GM18951 (cell line): ENCODE data around the gene ZNF263.
A peak's percentile ranks its signal among the peaks of the same experiment; 100 is the strongest.

Experiments
- POLR2A ChIP-seq: IDR thresholded peaks from 4 replicates; pipeline ENCODE4 v1.6.1; 2011; ENCODE audit warnings: mild to moderate bottlenecking; ENCODE audit not compliant: insufficient read length, insufficient read depth; ENCODE audit errors: extremely low read depth
- in situ Hi-C: fragments of 300-500 bp; cut with MboI; formaldehyde crosslinking; loops from one replicate; pipeline ENCODE4 v1.12.0; 2022; ENCODE audit warnings: low sequenced_read_pairs, mixed read lengths, inconsistent platforms; ENCODE audit not compliant: unreplicated experiment

ZNF263 gene

DNA sequence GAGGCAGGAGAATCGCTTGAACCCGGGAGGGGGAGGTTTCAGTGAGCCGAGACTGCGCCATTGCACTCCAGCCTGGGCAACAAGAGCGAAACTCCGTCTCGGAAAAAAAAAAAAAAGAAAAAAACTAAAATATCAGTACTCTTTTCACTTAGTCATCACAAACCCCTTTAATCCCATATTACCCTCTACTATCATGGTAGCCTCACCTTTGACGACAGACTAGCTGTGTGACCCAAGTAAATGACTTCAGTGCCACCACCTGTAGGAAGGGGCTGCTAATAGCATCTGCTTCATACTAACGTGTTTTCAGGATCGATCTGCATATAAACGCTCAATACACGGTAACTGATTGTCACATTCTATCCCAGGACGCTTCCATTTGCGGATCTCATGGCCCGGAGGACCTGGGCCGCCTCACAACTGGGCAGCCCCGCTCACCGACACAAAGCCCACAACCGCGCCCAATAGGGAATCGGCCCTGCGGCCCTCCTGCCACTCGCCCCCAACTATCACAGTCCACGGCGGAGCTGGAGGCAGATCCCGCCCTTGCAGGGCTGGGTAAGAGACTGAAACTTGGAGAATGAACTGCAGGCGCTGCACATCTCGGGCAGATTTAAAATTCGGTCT, 1.1 kb upstream of the ZNF263 start:
- no peak for TF ChIP-seq POLR2A
- in situ Hi-C loops: no loop called here

DNA sequence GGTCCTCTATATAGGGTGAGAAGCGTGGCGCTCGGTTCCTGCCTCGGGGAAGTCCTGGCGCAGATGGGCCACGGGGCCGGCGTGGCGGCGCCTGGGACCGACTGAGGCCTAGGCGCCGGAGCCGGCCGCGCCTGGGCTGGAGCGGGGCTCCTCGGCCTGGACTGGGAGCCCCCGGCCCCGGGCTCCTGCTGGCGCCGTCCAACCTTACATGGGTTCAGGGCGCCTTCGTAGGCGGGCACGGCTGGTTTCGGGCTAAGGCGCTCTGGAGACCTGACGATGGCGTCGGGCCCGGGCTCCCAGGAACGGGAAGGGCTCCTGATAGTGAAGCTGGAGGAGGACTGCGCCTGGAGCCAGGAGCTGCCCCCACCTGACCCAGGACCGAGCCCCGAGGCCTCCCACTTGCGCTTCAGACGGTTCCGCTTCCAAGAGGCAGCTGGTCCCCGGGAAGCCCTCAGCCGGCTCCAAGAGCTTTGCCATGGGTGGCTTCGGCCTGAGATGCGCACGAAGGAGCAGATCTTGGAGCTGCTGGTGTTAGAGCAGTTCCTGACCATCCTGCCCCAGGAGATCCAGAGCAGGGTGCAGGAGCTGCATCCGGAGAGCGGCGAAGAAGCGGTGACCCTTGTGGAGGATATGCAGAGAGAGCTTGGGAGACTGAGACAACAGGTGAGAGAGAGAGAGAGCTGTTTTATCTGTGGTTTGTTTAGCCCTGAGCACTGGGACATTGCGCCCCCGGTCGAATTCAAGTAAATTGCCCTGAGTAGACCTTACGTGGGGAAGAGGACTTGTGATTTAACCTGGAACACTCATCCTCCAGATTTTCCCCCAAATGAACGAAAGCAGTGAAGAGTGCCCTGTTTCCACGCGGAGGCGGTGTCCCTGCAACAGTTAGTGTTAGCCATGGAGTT, 504 bp downstream of the ZNF263 start:
- TF ChIP-seq POLR2A: no peak
- in situ Hi-C loops: no loop called here

DNA sequence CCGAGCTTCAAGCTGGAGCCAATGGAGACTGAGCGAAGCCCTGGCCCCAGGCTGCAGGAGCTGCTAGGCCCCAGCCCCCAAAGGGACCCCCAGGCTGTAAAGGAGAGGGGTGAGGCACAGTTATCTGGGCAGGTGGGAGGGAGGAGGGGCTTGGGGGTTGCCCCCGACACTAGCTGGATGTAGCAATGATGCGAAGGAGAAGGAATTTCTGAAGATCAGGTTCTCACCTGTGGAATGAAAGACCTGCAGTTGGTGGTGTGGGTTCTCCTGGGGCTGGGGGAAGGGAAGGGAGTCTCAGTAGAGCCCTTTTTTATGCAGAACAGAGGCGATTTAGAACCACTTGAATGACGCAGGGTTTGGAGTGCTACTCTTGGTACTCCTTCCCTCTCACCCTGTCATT, 1.8 kb downstream of the ZNF263 start:
- in situ Hi-C loops: no loop called here
- TF ChIP-seq POLR2A: no peak

DNA sequence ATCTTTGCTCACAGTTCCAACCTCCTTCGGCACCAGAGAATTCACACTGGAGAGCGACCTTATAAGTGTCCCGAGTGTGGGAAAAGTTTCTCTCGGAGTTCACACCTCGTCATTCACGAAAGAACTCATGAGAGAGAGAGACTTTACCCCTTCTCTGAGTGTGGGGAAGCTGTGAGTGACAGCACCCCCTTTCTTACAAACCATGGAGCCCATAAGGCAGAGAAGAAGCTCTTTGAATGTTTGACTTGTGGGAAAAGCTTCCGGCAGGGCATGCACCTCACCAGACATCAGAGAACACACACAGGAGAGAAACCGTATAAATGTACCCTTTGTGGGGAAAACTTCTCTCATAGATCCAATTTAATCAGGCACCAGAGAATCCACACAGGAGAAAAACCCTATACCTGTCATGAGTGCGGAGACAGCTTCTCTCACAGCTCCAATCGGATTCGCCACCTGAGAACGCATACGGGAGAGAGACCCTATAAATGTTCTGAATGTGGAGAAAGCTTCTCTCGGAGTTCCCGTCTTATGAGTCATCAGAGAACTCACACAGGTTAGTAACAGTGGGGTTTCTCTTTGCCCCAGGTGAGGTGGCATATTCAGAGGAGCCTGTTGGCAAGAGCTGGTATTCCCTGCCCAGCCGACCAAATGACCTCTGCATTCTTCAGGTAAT, 6.8 kb downstream of the ZNF263 start:
- in situ Hi-C loops: no loop called here
- no peak for TF ChIP-seq POLR2A

DNA sequence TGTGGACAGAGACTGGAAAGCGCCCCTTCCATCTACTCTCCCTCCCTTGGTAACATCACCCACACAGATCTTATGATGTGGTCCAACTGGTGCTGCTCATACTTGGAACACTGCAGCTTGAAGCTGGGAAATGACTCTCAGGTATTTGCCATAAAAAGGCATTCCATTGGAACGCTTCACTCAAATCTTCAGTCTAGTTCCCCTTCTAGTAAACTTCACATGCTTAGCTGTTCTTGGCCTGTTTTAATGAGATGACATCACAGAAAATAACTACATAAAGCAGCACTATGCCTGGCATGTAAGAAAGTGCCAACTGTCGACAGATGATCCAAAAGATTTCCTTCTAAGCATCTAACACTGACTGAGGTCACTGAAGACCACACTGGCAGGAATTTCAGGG, 9.3 kb downstream of the ZNF263 start:
- in situ Hi-C loops: no loop called here
- no peak for TF ChIP-seq POLR2A

DNA sequence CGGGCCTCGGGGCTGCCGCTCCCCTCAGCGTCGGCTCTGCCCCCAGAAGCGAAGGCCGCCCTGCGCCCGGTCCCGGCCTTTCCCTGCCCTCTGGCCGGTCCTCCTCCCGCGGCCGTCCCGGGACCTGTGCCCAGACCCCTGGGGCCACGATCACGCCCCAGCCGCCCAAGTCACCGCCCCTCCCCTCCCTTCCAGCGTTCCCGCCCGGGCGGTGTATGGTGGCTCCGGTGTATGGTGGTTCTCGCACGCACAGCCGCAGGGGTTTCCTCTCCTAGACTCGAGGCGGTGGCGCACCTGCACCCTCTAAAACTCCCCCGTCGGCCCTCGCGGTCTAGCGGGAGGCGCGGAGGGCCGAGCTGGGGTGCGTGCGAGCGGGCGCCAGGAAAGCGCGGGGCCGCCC, 11.9 kb downstream of the ZNF263 start:
- TF ChIP-seq POLR2A: no peak
- in situ Hi-C loops: no loop called here

DNA sequence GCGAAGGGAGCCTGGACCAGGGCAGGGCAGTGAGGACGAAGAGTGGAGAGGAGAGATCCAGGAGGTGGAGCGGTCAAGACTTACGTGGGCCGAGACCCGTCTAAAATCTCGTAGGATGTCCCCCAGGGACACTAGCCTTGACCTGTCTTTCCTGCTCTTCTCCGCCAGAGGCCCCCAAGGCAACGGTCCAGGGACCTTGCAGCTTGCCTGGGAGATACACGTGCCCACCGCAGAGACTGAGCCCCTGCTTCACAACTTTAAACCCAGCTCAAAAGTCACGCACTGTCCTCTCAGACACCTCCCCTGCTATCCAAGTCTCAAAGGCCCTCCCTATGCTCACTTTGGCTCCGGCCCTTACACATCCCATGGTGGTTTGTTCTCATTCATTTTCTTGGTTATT, 12.5 kb downstream of the ZNF263 start:
- TF ChIP-seq POLR2A: no peak
- in situ Hi-C loops: no loop called here

DNA sequence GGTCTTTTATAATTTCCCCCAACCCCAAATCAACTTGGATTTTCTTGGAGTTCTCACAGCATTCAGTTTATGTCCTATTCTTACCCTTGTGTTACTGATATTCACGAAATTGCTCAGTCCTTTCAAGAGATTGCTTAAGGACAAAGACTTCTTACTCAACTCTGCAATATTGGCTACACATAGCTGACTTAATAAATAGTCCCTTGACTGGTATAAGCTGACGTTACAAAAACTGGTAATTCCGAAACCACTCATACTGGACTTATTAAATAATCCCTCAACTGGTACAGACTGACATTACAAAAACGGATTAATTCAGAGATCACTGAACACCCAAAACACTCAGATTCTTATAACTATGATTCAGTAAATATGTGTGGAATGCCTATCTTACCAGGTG, 21.1 kb downstream of the ZNF263 start:
- in situ Hi-C loops: no loop called here

DNA sequence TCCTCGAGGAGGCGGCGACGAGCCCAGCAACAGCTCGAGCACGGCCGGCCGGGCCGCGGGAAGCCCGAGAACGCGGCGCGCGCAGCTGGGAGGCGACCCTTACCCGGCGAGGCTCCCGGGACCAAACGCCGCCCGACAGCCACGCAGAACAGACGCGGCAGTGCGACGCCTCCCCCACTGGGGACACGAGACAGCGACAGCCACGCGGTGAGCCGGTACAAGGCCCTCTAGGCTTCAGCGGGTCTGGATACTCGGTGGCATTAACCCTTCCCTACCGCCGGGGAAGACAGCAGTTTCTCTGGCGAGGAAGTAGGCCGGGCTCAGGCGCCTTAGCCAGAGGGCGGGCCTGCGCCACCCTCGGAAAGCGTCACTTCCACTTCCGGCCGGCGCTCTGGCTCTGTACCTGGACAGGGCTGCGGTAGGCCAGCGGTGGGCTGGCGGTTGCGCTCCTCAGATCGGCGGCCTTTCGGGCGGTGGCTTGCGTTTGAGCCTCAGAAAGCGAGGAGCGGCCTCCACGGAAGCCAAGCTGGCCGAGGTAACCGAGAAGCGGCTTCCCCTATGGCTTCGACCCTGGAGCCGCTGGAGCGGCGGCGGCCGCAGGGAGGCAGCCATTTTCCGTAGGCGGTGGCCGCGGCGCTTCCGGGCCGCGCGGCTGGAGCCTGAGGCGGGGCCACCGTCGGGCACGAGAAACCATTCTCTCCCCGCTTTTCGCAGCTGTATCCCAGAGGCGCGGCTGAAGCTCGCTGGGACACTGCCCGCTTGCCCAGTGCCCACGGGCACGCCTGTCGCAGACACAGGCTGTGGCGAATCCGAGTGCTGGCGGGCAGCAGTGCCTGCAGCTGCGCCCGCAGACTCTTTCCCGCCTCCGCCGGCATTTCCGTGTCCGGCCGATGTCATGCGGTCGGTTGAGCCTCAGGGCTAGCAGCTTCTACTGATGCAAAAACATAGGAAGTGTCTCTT, 22.1 kb downstream of the ZNF263 start, which contains the start of the genes TIGD7 and ZNF75A:
Gene TIGD7 (minus strand): TSS at position 322 of the 960 bp plus-strand sequence. CDS start 4,816 bp downstream, outside the sequence.
Gene ZNF75A (plus strand): TSS at position 389 of the 960 bp plus-strand sequence. CDS start 2,932 bp downstream, outside the sequence.
- TF ChIP-seq POLR2A: peak; percentile 95

More for the DNA sequence above, 21.1 kb downstream of the ZNF263 start:
- TF ChIP-seq POLR2A: no peak

DNA sequence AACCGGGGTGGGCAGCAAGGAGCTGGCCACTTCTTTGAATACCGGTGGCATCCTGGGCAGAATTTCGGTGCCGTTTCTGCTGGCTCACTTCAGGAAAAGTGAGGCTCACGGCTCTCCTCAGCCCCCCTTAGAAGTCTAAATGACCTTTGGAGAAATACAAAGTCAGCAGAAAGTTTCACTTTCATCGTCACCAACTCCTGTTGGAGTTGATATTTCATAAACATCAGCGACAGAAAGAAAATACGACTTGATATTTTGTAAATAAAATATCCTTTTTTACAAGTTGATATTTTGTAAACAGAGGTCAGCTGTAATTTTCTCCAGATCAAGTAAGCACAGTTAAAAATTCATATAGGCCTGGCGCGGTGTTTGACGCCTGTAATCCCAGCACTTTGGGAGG, 22.8 kb downstream of the ZNF263 start:
- in situ Hi-C loops: no loop called here

More for the DNA sequence above, 22.1 kb downstream of the ZNF263 start, which contains the start of the genes TIGD7 and ZNF75A:
- in situ Hi-C loops: no loop called here

DNA sequence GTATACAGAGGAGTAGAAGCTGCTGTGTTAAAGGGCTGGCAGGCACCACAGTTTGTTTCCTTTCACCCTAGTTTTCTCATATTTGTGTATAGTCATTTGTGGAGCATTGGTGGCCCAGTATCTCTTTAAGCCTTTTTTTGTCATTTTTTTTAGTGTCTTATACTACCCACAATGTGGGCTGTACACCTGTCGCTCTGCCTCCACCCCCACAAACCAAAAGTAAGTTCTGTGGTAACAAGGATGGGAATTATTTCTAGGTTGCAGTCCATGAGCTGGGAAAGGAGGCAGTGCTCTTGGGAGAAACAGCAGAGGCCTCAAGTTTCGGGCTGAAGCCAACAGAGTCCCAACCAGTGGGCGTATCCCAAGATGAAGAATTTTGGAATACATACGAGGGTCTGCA, 28.2 kb downstream of the ZNF263 start:
- in situ Hi-C loops: no loop called here
- no peak for TF ChIP-seq POLR2A

More for the DNA sequence above, 22.8 kb downstream of the ZNF263 start:
- TF ChIP-seq POLR2A: no peak

DNA sequence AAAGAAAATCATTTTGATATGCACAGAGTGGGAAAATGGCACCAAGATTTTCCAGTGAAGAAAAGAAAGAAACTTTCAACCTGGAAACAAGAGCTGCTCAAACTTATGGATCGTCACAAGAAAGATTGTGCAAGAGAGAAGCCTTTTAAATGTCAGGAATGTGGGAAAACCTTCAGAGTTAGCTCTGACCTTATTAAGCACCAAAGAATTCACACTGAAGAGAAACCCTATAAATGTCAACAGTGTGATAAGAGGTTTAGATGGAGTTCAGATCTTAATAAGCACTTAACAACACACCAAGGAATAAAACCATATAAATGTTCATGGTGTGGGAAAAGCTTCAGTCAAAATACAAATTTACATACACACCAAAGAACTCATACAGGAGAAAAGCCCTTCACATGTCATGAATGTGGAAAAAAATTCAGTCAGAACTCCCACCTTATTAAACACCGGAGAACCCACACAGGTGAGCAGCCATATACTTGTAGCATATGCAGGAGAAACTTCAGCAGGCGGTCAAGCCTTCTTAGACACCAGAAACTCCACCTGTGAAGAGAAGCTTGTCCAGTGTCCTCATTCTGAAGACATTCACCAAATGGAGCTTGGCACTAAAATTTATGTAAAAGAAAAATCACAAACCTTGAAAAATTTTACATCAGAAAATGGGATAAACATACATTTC, 34.2 kb downstream of the ZNF263 start:
- TF ChIP-seq POLR2A: no peak
- in situ Hi-C loops: no loop called here

DNA sequence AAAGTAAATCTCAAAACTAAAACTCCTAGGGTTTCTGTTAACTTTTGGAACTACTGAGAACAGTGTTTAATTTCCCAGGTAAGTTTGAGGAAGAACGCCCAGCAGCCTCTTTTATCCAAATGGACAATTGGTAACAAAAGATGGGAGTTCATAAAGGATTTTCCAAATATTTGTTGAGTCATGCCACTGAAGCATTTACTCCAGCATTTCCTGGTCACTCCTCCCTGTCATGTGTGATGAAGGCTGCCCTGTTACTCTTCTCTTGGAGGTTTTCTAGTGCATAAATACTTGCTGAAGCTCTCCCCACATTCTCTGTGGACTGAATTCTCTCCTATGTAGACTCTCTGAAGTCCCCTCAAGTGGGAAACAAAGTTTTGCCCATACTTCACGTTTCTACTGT, 38.5 kb downstream of the ZNF263 start:
- no peak for TF ChIP-seq POLR2A
- in situ Hi-C loops: no loop called here
